Tibial nerve (tissue), 4 donors: Measurements from ENCODE around the gene GIMAP5. TPM values are rescaled to one million over a fixed set of nuclear protein-coding genes. Genes with fewer than 3 reads are reported as not detected.

Experiments used
- DNase-seq, 2 donors: peaks; one replicate each; pipeline ENCODE4 v3.0.0-alpha.2; 2019; ENCODE audit warnings: low spot score in 2 of 2
- H3K27ac ChIP-seq, 4 donors: fragments of 200-600 bp; sonication (generic) in 3 of 4; one replicate each; pipeline ENCODE4 v1.5.1; 2017 to 2019; ENCODE audit warnings: mild to moderate bottlenecking in 1 of 4
- H3K27me3 ChIP-seq, 2 donors: fragments of 200-600 bp; sonication (generic) in 1 of 2; one replicate each; pipeline versions ENCODE4 v1.5.1 to v1.6.0; 2017 to 2019
- H3K36me3 ChIP-seq, 3 donors: fragments of 200-600 bp; sonication (generic); one replicate each; pipeline ENCODE4 v1.5.1; 2018 to 2019
- H3K4me1 ChIP-seq, 4 donors: fragments of 200-600 bp; sonication (generic) in 3 of 4; one replicate each; pipeline ENCODE4 v1.5.1; 2017 to 2019
- H3K4me3 ChIP-seq, 4 donors: fragments of 200-600 bp; sonication (generic) in 3 of 4; one replicate each; pipeline ENCODE4 v1.5.1; 2017 to 2019; ENCODE audit warnings: mild to moderate bottlenecking in 1 of 4, moderate library complexity in 1 of 4
- H3K9me3 ChIP-seq, 4 donors: fragments of 200-600 bp; sonication (generic) in 3 of 4; one replicate each; pipeline ENCODE4 v1.5.1; 2017 to 2019
- CTCF ChIP-seq, 5 experiments: fragments of 200-600 bp in 3 of 5; fragments of 450-650 bp in 2 of 5; sonication (generic) in 3 of 5; IDR thresholded peaks; one replicate each; pipeline ENCODE4 v1.5.1; 2016 to 2019; ENCODE audit warnings: antibody characterized with exemption in 5 of 5, mild to moderate bottlenecking in 3 of 5, moderate library complexity in 2 of 5
- EP300 ChIP-seq, 2 donors: sonication (generic); formaldehyde crosslinking; IDR thresholded peaks; one replicate each; pipeline ENCODE4 v1.6.1; 2017; ENCODE audit warnings: antibody characterized with exemption in 2 of 2, mild to moderate bottlenecking in 1 of 2
- POLR2A ChIP-seq, 2 donors: fragments of 450-650 bp; IDR thresholded peaks; one replicate each; pipeline ENCODE4 v1.6.1; 2017; ENCODE audit warnings: antibody characterized with exemption in 2 of 2, mild to moderate bottlenecking in 2 of 2, moderate library complexity in 2 of 2
- WGBS, 2 donors: methylation state at CpG; one replicate each; pipeline ENCODE4 v1.1.5; 2018; 5-methylcytosine and 5-hydroxymethylcytosine counted together
- total RNA-seq, 4 donors: library from RNA; depleted of rRNA; stranded (reverse); fragments of >200 nt; gene quantifications; one replicate each; pipeline ENCODE4 v1.1.0, GENCODE V29; 2016

GIMAP5 gene
- total RNA-seq, 4 donors from 2014 or later, result 22.0 to 36.7 (median 33.4) TPM

GRCh38 chr7:150791746-150792452, 54.7 kb downstream of the GIMAP5 start:
- no peaks in the 10 kb centered on the region for H3K9me3 ChIP-seq
- H3K36me3 ChIP-seq, result peaks cover 0 to 26% (median 0%) of the 10 kb centered on the region in 3 donors
- TF ChIP-seq EP300 (IDR thresholded peaks at IDR 0.05) (no peak), CTCF (IDR thresholded peaks at IDR 0.05) (no peak), POLR2A (IDR thresholded peaks at IDR 0.05) (no peak)
- DNase-seq, result no peak
- H3K4me3 ChIP-seq, result no peak overlapping the region
- H3K4me1 ChIP-seq, result peaks cover 0 to 25% (median 13%) of the 10 kb centered on the region in 4 donors
- no peak overlapping the region for H3K27ac ChIP-seq
- 86 to 90% methylated on average over 12 of the region's 12 CpGs for WGBS, 2 donors
- no peaks in the 10 kb centered on the region for H3K27me3 ChIP-seq

Other genes starting within 250 kb of the GIMAP5 start
- 10 to 100 TPM; 18.8 to 25.7 (median 23.6) TPM for gene GIMAP7, start 222.5 kb upstream of the GIMAP5 start, total RNA-seq
- gene GIMAP4, start 170.0 kb upstream of the GIMAP5 start, total RNA-seq, result 10 to 100 TPM; 19.5 to 44.1 (median 31.8) TPM
- gene GIMAP6, start 105.0 kb upstream of the GIMAP5 start, total RNA-seq, result 10 to 100 TPM; 14.4 to 68.8 (median 29.4) TPM
- gene GIMAP2, start 51.7 kb upstream of the GIMAP5 start, total RNA-seq, result 10 to 100 TPM in 1 of 4 donors, 1 to 10 TPM in 3; 6.3 to 22.0 (median 7.8) TPM
- 10 to 100 TPM in 1 of 4 donors, 1 to 10 TPM in 3; 4.0 to 10.4 (median 8.4) TPM for gene GIMAP1, start 20.8 kb upstream of the GIMAP5 start, total RNA-seq
- 10 to 100 TPM; 33.9 to 83.1 (median 63.2) TPM for gene TMEM176B, start 62.9 kb downstream of the GIMAP5 start, total RNA-seq
- 10 to 100 TPM; 21.8 to 62.4 (median 36.1) TPM for gene TMEM176A, start 63.4 kb downstream of the GIMAP5 start, total RNA-seq
- not detected for gene AOC1, start 115.1 kb downstream of the GIMAP5 start, total RNA-seq
- gene KCNH2, start 240.9 kb downstream of the GIMAP5 start, total RNA-seq, result 1 to 10 TPM; 1.5 to 9.0 (median 2.4) TPM